HEK293T (cell line): ENCODE results near the gene ZFR.

Experiments used
- ARNT ChIP-seq: fragments of 450-650 bp; IDR thresholded peaks from 2 replicates; pipeline ENCODE4 v1.6.1; 2017; ENCODE audit warnings: mild to moderate bottlenecking
- FOXA1 ChIP-seq: fragments of 450-650 bp; IDR thresholded peaks from 2 replicates; pipeline ENCODE4 v1.6.1; 2016; ENCODE audit warnings: mild to moderate bottlenecking
- FOXK2 ChIP-seq: fragments of 450-650 bp; IDR thresholded peaks from 2 replicates; pipeline ENCODE4 v1.6.1; 2016; ENCODE audit warnings: mild to moderate bottlenecking
- FOXM1 ChIP-seq: fragments of 450-650 bp; IDR thresholded peaks from 2 replicates; pipeline ENCODE4 v1.6.1; 2017; ENCODE audit warnings: mild to moderate bottlenecking, borderline replicate concordance
- HDGF ChIP-seq: fragments of 450-650 bp; IDR thresholded peaks from 2 replicates; pipeline ENCODE4 v1.6.1; 2017; ENCODE audit warnings: antibody characterized with exemption, borderline replicate concordance
- LEF1 ChIP-seq: fragments of 450-650 bp; IDR thresholded peaks from 2 replicates; pipeline ENCODE4 v1.6.1; 2017; ENCODE audit warnings: mild to moderate bottlenecking, borderline replicate concordance
- NFRKB ChIP-seq: fragments of 450-650 bp; IDR thresholded peaks from 2 replicates; pipeline ENCODE4 v1.6.1; 2016; ENCODE audit warnings: mild to moderate bottlenecking, moderate library complexity
- SP1 ChIP-seq: fragments of 450-650 bp; IDR thresholded peaks from 2 replicates; pipeline ENCODE4 v1.6.1; 2017
- SUZ12 ChIP-seq: fragments of 450-650 bp; IDR thresholded peaks from 2 replicates; pipeline ENCODE4 v1.6.1; 2016; ENCODE audit warnings: mild to moderate bottlenecking
- ZNF384 ChIP-seq: fragments of 450-650 bp; IDR thresholded peaks from 2 replicates; pipeline ENCODE4 v1.6.1; 2016
- TF ChIP-seq, protein P1 (sequence below): fragments of 450-650 bp; IDR thresholded peaks from 2 replicates; pipeline ENCODE4 v1.6.1; 2016

DNA sequence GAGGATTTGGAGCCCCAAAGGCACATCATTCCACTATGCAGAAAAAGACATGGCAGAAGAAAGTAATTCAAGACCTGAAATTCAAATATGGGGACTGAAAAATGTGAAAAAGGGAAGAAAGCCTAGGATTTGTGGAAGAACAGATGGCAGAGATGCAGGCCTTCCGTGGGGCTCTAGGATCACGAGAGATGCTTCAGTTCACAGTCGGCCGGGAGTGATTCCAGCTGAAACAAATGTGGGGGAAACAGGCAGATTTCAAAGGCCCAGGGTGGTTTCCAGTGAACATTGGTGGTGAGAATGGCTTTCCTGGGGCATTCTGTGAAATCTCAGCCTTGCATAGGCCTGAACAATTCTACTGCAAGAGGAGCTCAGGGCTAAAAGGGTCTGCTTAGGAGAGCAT, 34.6 kb upstream of the ZFR start:
- TF ChIP-seq SP1 (no peak), ZNF384 (no peak), LEF1 (no peak), FOXA1 (no peak), SUZ12 (no peak), FOXM1 (no peak), ARNT (no peak), HDGF (no peak), FOXK2 (no peak), NFRKB (no peak)
- TF ChIP-seq, protein P1, sequence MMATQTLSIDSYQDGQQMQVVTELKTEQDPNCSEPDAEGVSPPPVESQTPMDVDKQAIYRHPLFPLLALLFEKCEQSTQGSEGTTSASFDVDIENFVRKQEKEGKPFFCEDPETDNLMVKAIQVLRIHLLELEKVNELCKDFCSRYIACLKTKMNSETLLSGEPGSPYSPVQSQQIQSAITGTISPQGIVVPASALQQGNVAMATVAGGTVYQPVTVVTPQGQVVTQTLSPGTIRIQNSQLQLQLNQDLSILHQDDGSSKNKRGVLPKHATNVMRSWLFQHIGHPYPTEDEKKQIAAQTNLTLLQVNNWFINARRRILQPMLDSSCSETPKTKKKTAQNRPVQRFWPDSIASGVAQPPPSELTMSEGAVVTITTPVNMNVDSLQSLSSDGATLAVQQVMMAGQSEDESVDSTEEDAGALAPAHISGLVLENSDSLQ: no peak
